GM19468 (cell line): ENCODE data around the gene CRTAC1.

Source experiments
- ATAC-seq: cut with Tn5 transposase; IDR thresholded peaks from one replicate; pipeline ENCODE4 v1.9.1; 2021; ENCODE audit warnings: mild to moderate bottlenecking, moderate library complexity, moderate number of reproducible peaks; ENCODE audit not compliant: unreplicated experiment; ENCODE audit errors: extremely low read depth

Gene CRTAC1

GRCh38 chr10:97977673-97978072, 52.7 kb downstream of the CRTAC1 start:
- no peak for ATAC-seq

- no peak for ATAC-seq
These were observed 54.8 kb downstream of the CRTAC1 start for GRCh38 chr10:97975598-97975997.

GRCh38 chr10:97974526-97975525, 55.6 kb downstream of the CRTAC1 start:
- ATAC-seq = no peak

- ATAC-seq = no peak
These were observed 56.3 kb downstream of the CRTAC1 start for GRCh38 chr10:97974100-97974499.

- no peak for ATAC-seq
These were observed 60.8 kb downstream of the CRTAC1 start for GRCh38 chr10:97969538-97970079.

- no peak for ATAC-seq
These were observed 65.7 kb downstream of the CRTAC1 start for GRCh38 chr10:97964748-97965147.

- ATAC-seq = no peak
These were observed 68.5 kb downstream of the CRTAC1 start for GRCh38 chr10:97961945-97962344.

GRCh38 chr10:97960269-97961056, 70.0 kb downstream of the CRTAC1 start:
- no peak for ATAC-seq

- no peak for ATAC-seq
These were observed 81.0 kb downstream of the CRTAC1 start for GRCh38 chr10:97949462-97949861.

- ATAC-seq = no peak
These were observed 81.6 kb downstream of the CRTAC1 start for GRCh38 chr10:97948822-97949221.

GRCh38 chr10:97944772-97945171, 85.6 kb downstream of the CRTAC1 start:
- no peak for ATAC-seq

GRCh38 chr10:97943294-97943693, 87.1 kb downstream of the CRTAC1 start:
- no peak for ATAC-seq

GRCh38 chr10:97940534-97940933, 89.9 kb downstream of the CRTAC1 start:
- no peak for ATAC-seq

- no peak for ATAC-seq
These were observed 90.9 kb downstream of the CRTAC1 start for GRCh38 chr10:97939446-97939990.

- no peak for ATAC-seq
These were observed 92.5 kb downstream of the CRTAC1 start for GRCh38 chr10:97937928-97938327.

GRCh38 chr10:97937054-97937453, 93.4 kb downstream of the CRTAC1 start:
- ATAC-seq = no peak

- ATAC-seq = no peak
These were observed 94.3 kb downstream of the CRTAC1 start for GRCh38 chr10:97936126-97936525.

- ATAC-seq = no peak
These were observed 97.4 kb downstream of the CRTAC1 start for GRCh38 chr10:97932932-97933530.

- ATAC-seq = no peak
These were observed 99.4 kb downstream of the CRTAC1 start for GRCh38 chr10:97931041-97931440.

GRCh38 chr10:97928897-97929296, 101.5 kb downstream of the CRTAC1 start:
- ATAC-seq = no peak
